GM18907 (cell line): ENCODE results near the gene SRRM5.
"Not testable (repeated sequence)": the region's sequence is repeated elsewhere in the genome, so short reads cannot be mapped to it uniquely, and the experiment has no call there.

Experiments used
- ATAC-seq: cut with Tn5 transposase; IDR thresholded peaks from one replicate; pipeline ENCODE4 v1.9.1; 2021; ENCODE audit warnings: mild to moderate bottlenecking, moderate library complexity; ENCODE audit not compliant: unreplicated experiment

Gene SRRM5

GRCh38 chr19:43636121-43636683 lies 24.3 kb downstream of the SRRM5 start:
- ATAC-seq, result no peak

- ATAC-seq, result no peak
These were observed 26.5 kb downstream of the SRRM5 start for GRCh38 chr19:43638214-43638994.

DNA sequence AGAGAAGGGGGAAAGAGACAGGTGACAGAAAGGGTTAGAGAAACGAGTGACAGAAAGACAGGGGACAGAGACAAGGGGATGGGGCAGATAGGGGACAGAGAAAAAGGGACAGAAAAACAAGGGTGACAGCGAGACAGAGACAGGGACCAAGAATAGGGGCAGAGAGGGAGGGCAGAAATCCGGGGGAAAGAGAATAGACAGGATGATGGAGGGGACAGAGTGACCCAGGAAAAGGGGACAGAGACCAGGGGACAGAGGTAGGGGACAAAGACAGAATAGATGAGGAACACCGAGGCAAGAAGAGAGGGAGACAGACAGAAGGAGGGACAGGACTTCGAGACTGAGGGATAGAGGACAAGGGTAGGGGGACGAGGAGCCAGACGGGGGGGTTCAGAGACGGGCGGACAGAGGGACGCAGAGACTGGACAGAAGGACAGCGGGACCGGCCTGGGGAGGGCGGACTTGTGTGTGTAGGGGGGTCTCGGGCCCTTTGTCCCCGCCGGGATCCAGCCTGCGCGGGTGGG lies 27.2 kb downstream of the SRRM5 start:
- ATAC-seq, result no peak

DNA sequence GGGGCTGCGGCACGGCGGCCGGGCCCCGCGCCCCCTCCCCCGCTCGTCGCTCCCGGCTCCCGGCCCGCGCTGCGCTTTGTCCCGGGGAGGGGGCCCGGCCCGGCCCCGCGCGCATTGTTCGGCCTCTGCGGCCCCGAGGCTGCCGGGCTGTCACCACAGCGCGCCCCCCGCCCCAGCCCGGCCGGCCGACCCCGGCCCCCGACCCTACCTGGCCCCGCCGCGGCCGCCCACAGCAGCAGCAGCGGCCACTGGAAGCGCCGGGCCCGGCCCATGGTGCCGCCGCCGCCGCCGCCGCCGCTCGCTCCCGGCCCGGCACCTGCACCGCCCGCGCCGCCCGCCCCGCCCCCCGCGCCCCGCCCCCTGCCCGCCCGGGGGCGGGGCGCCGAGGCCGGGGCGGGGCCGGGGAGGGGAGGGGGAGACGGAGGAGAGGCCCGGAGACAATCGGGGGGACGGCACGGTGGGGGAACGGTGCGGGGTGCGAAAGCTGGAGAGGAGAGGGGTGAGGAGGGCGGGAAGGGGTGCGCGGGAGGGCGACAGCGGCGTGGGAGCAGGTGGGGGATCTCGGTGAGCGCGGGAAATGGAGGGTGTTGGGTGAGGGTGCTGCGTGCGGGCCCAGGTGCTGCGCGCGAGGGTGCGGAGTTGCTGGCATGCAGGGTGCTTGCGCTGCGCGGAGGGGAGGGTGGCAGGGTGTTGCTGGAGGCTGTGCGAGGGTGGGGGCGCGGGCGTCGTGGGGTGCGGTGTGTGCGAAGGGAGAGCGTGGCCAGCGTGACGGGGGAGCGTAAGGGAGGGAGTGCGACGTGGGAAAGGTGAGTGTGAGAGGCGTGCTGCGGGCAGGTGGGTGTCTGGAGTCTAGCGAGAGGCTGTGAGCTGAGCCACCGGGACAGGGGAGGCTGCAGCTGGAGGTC lies 27.9 kb downstream of the SRRM5 start, which contains the start of gene CADM4:
Gene CADM4, minus strand, starts transcription at position 332 of the 905 bp plus-strand sequence. Its CDS starts 60 bp downstream, at position 272.
- no peak for ATAC-seq

DNA sequence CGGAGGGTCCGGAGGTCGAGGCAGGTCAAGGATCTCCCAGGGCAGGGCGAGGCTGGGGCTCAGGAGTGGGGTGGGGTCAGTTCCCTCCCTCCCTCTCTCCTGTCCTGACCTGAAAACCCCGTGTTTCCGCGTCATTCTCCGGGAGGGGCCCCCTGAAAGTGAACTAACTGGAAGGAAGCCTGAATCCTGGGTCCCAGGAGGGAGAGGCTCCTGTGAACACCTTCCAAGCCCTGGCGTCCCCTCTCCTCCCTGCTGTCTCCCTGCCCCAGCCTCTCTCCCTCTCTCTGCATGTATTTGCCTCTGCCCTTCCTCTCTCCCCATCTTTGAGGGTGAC lies 28.5 kb downstream of the SRRM5 start:
- ATAC-seq, result no peak

DNA sequence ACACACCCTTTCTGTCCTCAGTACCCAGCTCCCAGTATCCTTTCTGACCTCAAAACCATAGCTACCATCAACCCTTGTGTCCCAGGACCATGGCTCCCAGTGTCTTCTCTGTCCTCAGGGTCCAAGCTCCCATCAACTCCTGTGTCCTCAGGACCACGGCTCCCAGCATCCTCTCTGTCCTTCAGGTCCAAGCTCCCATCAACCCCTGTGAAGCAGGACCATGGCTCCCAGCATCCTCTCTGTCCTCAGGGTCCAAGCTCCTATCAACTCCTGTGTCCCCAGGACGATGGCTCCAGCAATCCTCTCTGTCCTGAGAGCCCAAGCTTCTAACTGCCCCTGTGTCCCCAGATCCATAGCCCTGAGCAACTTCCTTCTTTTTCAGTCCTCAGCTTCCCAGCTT lies 29.4 kb downstream of the SRRM5 start:
- ATAC-seq, result no peak

- ATAC-seq, result no peak
These were observed 30.6 kb downstream of the SRRM5 start for GRCh38 chr19:43642531-43642930.

DNA sequence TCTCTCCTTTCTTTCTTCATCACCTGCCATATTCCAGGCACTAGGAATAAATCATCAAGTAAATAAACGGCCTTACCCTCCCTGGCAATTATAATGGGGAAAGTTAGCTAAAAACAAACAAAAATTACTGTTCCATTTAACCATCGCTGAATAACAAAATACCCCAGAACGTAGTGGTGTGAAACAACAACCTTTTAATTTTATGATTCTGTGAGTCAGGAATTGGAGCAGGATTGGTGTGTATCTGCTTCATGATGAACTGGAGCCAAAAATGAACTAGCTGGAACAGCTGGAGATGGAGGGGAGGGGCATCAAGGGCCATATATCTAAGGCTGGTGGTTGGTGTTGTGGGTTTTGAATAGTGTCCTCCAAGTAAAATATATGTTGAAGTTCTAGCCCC lies 31.4 kb downstream of the SRRM5 start:
- ATAC-seq, result no peak

DNA sequence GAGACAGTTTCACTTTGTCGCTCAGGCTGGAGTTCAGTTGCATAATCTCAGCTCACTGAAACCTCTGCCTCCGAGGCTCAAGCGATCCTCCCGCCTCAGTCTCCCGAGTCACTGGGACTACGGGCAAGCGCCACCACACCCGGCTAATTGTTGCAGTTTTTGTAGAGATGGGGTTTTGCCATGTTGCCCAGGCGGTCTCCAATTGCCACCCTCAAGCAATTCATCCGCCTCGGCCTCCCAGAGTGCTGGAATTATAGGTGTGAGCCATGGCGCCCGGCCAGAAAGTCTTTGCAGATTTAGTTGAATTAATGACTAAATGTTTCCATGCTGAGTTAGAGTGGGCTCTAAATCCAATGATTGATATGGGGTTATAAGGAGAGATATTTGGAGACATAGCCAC lies 32.3 kb downstream of the SRRM5 start:
- ATAC-seq, result no peak

DNA sequence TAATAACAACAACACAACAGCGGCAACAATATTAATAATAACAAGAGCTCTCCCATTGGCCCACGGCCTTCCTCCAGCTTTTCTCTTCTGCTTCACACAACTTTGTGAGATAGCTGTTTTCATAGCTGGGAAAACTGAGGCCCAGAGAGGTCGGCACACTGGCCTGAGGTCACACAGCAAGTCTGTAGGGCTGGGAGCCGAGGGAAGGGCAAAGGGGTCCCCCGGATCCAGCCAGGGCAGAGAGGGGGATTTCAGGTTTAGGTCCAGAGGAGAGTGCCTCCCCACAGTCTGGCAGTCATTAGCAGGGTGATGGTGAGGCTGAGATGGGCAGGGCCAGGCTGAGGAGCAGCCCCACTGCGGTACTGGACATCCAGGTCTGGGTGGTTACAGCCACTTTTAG lies 36.7 kb downstream of the SRRM5 start:
- no peak for ATAC-seq

DNA sequence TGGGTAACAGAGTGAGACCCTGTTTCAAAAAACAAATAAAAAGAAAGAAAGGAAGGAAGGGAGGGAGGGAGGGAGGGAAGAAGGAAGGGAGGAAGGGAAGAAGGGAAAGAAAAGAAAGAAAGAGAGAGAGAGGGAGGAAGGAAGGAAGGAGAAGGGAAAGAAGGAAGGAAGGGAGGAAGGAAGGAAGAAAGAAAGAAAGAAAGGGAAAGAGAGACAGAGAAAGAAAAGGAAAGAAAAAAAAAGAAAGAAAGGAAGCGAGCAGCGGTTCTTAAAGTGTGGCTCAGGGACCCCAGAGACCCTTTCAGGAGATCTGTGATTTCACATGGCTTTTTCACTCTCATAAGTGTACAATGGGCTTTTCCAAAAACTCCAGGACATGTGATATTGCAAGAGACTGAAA lies 37.6 kb downstream of the SRRM5 start:
- no peak for ATAC-seq

DNA sequence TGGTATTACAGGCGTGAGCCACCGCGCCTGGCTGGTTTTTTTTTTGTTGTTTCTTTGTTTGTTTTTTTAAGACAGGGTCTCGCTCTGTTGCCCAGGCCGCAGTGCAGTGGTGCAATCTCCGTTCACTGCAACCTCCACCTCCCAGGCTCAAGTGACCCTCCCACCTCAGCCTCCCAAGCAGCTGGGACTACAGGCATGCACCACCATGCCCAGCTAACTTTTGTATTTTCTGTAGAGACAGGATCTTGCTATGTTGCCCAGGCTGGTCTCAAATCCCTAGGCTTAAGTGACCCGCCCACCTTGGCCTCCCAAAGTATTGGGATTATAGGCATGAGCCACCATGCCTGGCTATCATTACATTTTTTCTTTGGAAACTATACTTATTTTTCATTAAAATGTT lies 38.4 kb downstream of the SRRM5 start:
- ATAC-seq, result not testable (repeated sequence)

- ATAC-seq, result no peak
These were observed 40.1 kb downstream of the SRRM5 start for GRCh38 chr19:43651758-43652545.

DNA sequence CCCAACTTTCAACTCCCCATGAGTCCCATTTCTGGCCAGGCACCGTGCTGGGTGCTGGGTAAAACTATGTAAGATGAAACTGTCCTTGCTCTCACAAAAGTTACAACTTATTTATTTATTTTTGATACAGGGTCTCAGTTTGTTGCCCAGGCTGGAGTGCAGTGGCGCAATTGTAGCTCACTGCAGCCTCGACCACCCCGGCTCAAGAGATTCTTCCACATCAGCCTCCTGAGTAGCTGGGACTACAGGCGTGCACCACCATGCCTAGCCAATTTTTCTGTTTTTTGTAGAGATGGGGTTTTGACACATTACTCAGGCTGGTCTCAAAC lies 40.6 kb downstream of the SRRM5 start:
- no peak for ATAC-seq

- no peak for ATAC-seq
These were observed 44.5 kb downstream of the SRRM5 start for GRCh38 chr19:43656436-43656835.

GRCh38 chr19:43658001-43658400 lies 46.1 kb downstream of the SRRM5 start:
- no peak for ATAC-seq

GRCh38 chr19:43658494-43658893 lies 46.6 kb downstream of the SRRM5 start:
- ATAC-seq, result no peak

DNA sequence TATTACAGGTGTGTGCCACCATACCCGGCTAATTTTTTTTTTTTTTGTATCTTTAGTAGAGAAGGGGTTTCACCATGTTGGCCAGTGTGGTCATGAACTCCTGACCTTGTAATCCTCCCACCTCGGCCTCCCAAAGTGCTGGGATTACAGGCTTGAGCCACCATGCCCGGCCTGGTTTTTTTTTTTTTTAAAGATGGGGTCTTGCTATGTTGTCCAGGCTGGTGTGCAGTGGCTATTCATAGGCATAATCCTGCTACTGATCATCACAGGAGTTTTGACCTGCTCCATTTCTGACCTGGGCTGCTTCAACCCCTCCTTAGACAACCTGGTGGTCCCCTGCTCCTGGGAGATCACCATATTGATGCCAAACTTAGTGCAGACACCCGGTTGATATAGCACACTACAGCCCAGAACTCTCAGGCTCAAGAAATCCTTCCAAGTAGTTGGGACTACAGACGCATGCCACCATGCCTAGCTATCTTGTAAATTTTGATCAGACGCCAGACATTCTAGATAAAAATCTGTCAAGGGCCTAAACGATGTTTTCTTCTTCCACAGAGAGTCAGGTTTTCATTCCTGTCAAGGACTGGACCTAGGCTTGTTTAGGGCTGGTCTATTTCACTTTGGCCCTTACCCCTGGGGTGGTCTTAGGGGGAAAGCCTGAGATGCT lies 48.5 kb downstream of the SRRM5 start:
- ATAC-seq, result no peak

GRCh38 chr19:43660971-43661360 lies 49.1 kb downstream of the SRRM5 start:
- no peak for ATAC-seq

GRCh38 chr19:43662487-43662886 lies 50.6 kb downstream of the SRRM5 start:
- ATAC-seq, result no peak
